Mammary epithelial cell (primary cell): ENCODE results near the gene LYRM2.

Experiments
- CTCF ChIP-seq, 2 donors: IDR thresholded peaks in 1 of 2; conservative IDR thresholded peaks in 1 of 2; 2 replicates each; pipeline ENCODE4 v1.5.1; 2011 to 2012; ENCODE audit warnings: inconsistent platforms in 2 of 2, low read length in 2 of 2, mild to moderate bottlenecking in 2 of 2, control low read depth in 1 of 2, low read depth in 1 of 2; ENCODE audit not compliant: insufficient read depth in 1 of 2; ENCODE audit errors: extremely low read depth in 1 of 2
- EZH2 ChIP-seq: IDR thresholded peaks from 2 replicates; pipeline ENCODE4 v1.6.1; 2012; ENCODE audit warnings: low read length, inconsistent platforms, borderline replicate concordance

- TF ChIP-seq CTCF (conservative IDR thresholded peaks at IDR 0.05 in 1 of 2, IDR thresholded peaks at IDR 0.05 in 1 of 2; ENCODE audit: extremely low read depth in 1 of 2, insufficient read depth in 1 of 2, low read depth in 1 of 2, low read length in 2 of 2) (no peak), EZH2 (no peak)
These were observed 42.0 kb upstream of the LYRM2 start for GRCh38 chr6:89680551-89680950.
